Stimulated activated naive B cell treated with anti-CD40 and anti-IgM and Interleukin-4, amounts not matched to agents 10 μg/mL and 1 μg/mL and 100 μg/mL, for 72 hours (primary cell): Measurements from ENCODE around the gene IRF4.

Experiments used
- ATAC-seq, 2 donors: fragments of 150-1000 bp; cut with Tn5 transposase; replicated peaks; 2 replicates each; pipeline ENCODE4 v1.10.0; 2021; ENCODE audit warnings: moderate library complexity in 1 of 2
- DNase-seq: peaks from one replicate; pipeline ENCODE4 v3.0.0; 2021
- H3K27ac Mint-ChIP-seq: one replicate; pipeline ENCODE4 v1.8.0; 2022; ENCODE audit warnings: mild to moderate bottlenecking, mixed read lengths
- H3K27me3 Mint-ChIP-seq, 2 donors: one replicate each; pipeline ENCODE4 v1.8.0; 2022; ENCODE audit warnings: mixed read lengths in 2 of 2
- H3K36me3 Mint-ChIP-seq, 2 donors: one replicate each; pipeline ENCODE4 v1.8.0; 2022; ENCODE audit warnings: mixed read lengths in 2 of 2, mild to moderate bottlenecking in 1 of 2
- H3K4me1 Mint-ChIP-seq, 2 donors: one replicate each; pipeline ENCODE4 v1.8.0; 2022; ENCODE audit warnings: mixed read lengths in 2 of 2, mild to moderate bottlenecking in 1 of 2
- H3K4me3 Mint-ChIP-seq, 2 donors: one replicate each; pipeline ENCODE4 v1.8.0; 2022; ENCODE audit warnings: mild to moderate bottlenecking in 2 of 2, mixed read lengths in 2 of 2, moderate library complexity in 1 of 2
- H3K9me3 Mint-ChIP-seq, 2 donors: one replicate each; pipeline ENCODE4 v1.8.0; 2022; ENCODE audit warnings: mixed read lengths in 2 of 2, mild to moderate bottlenecking in 1 of 2

Gene IRF4

GRCh38 chr6:388202-388903, 3.2 kb upstream of the IRF4 start:
- H3K27me3 Mint-ChIP-seq: peaks cover 0 to 5% of the 10 kb centered on the region in 2 donors

GRCh38 chr6:389143-389542, 2.4 kb upstream of the IRF4 start:
- Mint-ChIP-seq H3K27ac (no peak overlapping the region), H3K27me3 (peaks cover 5 to 6% of the 10 kb centered on the region in 2 donors), H3K4me1 (peaks cover 28 to 70% of the 10 kb centered on the region in 2 donors), H3K9me3 (peaks cover 0 to 4% of the 10 kb centered on the region in 2 donors), H3K36me3 (peaks cover 24 to 25% of the 10 kb centered on the region in 2 donors), H3K4me3 (no peak overlapping the region)
- ATAC-seq: no peak
- no peak for DNase-seq

More at GRCh38 chr6:388202-388903, 3.2 kb upstream of the IRF4 start:
- no peak overlapping the region for H3K27ac Mint-ChIP-seq
- peaks cover 27 to 66% of the 10 kb centered on the region in 2 donors for H3K4me1 Mint-ChIP-seq
- H3K4me3 Mint-ChIP-seq: no peak overlapping the region
- no peak for ATAC-seq
- H3K9me3 Mint-ChIP-seq: no peaks in the 10 kb centered on the region
- peaks cover 18% of the 10 kb centered on the region in 2 donors for H3K36me3 Mint-ChIP-seq
- DNase-seq: no peak

GRCh38 chr6:389622-390021, 1.9 kb upstream of the IRF4 start:
- ATAC-seq: no peak
- H3K4me3 Mint-ChIP-seq: peak overlapping the region; percentile 29 to 30
- H3K9me3 Mint-ChIP-seq: peaks cover 0 to 4% of the 10 kb centered on the region in 2 donors
- H3K4me1 Mint-ChIP-seq: peaks cover 26 to 67% of the 10 kb centered on the region in 2 donors
- peaks cover 5 to 6% of the 10 kb centered on the region in 2 donors for H3K27me3 Mint-ChIP-seq
- peaks cover 27 to 28% of the 10 kb centered on the region in 2 donors for H3K36me3 Mint-ChIP-seq
- H3K27ac Mint-ChIP-seq: peak overlapping the region; percentile 37
- no peak for DNase-seq

- ATAC-seq (peak; percentile 53 to 61), DNase-seq (peak; percentile 71)
- Mint-ChIP-seq H3K4me1 (peaks cover 32 to 71% of the 10 kb centered on the region in 2 donors), H3K4me3 (peak overlapping the region; percentile 93 to 98), H3K27ac (peak overlapping the region; percentile 89), H3K9me3 (peaks cover 0 to 4% of the 10 kb centered on the region in 2 donors), H3K27me3 (peaks cover 5 to 6% of the 10 kb centered on the region in 2 donors), H3K36me3 (peaks cover 38 to 42% of the 10 kb centered on the region in 2 donors)
These were observed 516 bp upstream of the IRF4 start for GRCh38 chr6:390914-391558.

- Mint-ChIP-seq H3K27ac (peak overlapping the region; percentile 97), H3K4me3 (peak overlapping the region; percentile 93 to 98), H3K36me3 (peaks cover 50 to 56% of the 10 kb centered on the region in 2 donors), H3K9me3 (peaks cover 0 to 4% of the 10 kb centered on the region in 2 donors), H3K4me1 (peaks cover 37 to 76% of the 10 kb centered on the region in 2 donors), H3K27me3 (peaks cover 5 to 6% of the 10 kb centered on the region in 2 donors)
- DNase-seq (no peak), ATAC-seq (no peak)
These were observed 1.2 kb downstream of the IRF4 start for GRCh38 chr6:392441-393390.

GRCh38 chr6:393391-394221, 2.1 kb downstream of the IRF4 start:
- peak; percentile 17 to 23 for ATAC-seq
- peaks cover 5 to 6% of the 10 kb centered on the region in 2 donors for H3K27me3 Mint-ChIP-seq
- peak overlapping the region; percentile 98 for H3K27ac Mint-ChIP-seq
- peaks cover 38 to 76% of the 10 kb centered on the region in 2 donors for H3K4me1 Mint-ChIP-seq
- peak; percentile 48 for DNase-seq
- peaks cover 57 to 62% of the 10 kb centered on the region in 2 donors for H3K36me3 Mint-ChIP-seq
- H3K4me3 Mint-ChIP-seq: peak overlapping the region; percentile 94 to 98
- H3K9me3 Mint-ChIP-seq: peaks cover 0 to 4% of the 10 kb centered on the region in 2 donors

- Mint-ChIP-seq H3K4me1 (peaks cover 43 to 80% of the 10 kb centered on the region in 2 donors), H3K4me3 (peak overlapping the region; percentile 90 to 94), H3K36me3 (peaks cover 61 to 71% of the 10 kb centered on the region in 2 donors), H3K27ac (peak overlapping the region; percentile 98), H3K27me3 (peaks cover 5 to 6% of the 10 kb centered on the region in 2 donors), H3K9me3 (peaks cover 0 to 4% of the 10 kb centered on the region in 2 donors)
- ATAC-seq: no peak
- DNase-seq: no peak
These were observed 3.2 kb downstream of the IRF4 start for GRCh38 chr6:394641-395289.

- Mint-ChIP-seq H3K4me1 (peaks cover 46 to 78% of the 10 kb centered on the region in 2 donors), H3K36me3 (peaks cover 66 to 77% of the 10 kb centered on the region in 2 donors), H3K27me3 (peaks cover 5 to 6% of the 10 kb centered on the region in 2 donors), H3K27ac (peak overlapping the region; percentile 94), H3K4me3 (peak overlapping the region; percentile 75 to 90), H3K9me3 (peaks cover 0 to 4% of the 10 kb centered on the region in 2 donors)
- DNase-seq (no peak), ATAC-seq (peak; percentile 2 to 4)
These were observed 4.0 kb downstream of the IRF4 start for GRCh38 chr6:395432-396125.

- H3K36me3 Mint-ChIP-seq: peaks cover 71 to 81% of the 10 kb centered on the region in 2 donors
- peaks cover 47 to 76% of the 10 kb centered on the region in 2 donors for H3K4me1 Mint-ChIP-seq
- H3K27ac Mint-ChIP-seq: peak overlapping the region; percentile 94
These were observed 4.6 kb downstream of the IRF4 start for GRCh38 chr6:396126-396520.

GRCh38 chr6:397056-397455, 5.5 kb downstream of the IRF4 start:
- H3K27me3 Mint-ChIP-seq: peaks cover 5 to 6% of the 10 kb centered on the region in 2 donors
- peak overlapping the region; percentile 74 to 76 for H3K4me3 Mint-ChIP-seq
- H3K36me3 Mint-ChIP-seq: peaks cover 74 to 84% of the 10 kb centered on the region in 2 donors
- peaks cover 55 to 83% of the 10 kb centered on the region in 2 donors for H3K4me1 Mint-ChIP-seq
- DNase-seq (no peak), ATAC-seq (no peak)
- peak overlapping the region; percentile 93 for H3K27ac Mint-ChIP-seq
- peaks cover 0 to 4% of the 10 kb centered on the region in 2 donors for H3K9me3 Mint-ChIP-seq

More at GRCh38 chr6:396126-396520, 4.6 kb downstream of the IRF4 start:
- H3K4me3 Mint-ChIP-seq: peak overlapping the region; percentile 75 to 90
- peaks cover 0 to 4% of the 10 kb centered on the region in 2 donors for H3K9me3 Mint-ChIP-seq
- peaks cover 5 to 6% of the 10 kb centered on the region in 2 donors for H3K27me3 Mint-ChIP-seq
- ATAC-seq (no peak), DNase-seq (no peak)

- Mint-ChIP-seq H3K4me1 (peaks cover 60 to 84% of the 10 kb centered on the region in 2 donors), H3K36me3 (peaks cover 74 to 84% of the 10 kb centered on the region in 2 donors), H3K4me3 (peak overlapping the region; percentile 74 to 76), H3K27ac (peak overlapping the region; percentile 93), H3K27me3 (peaks cover 5 to 6% of the 10 kb centered on the region in 2 donors), H3K9me3 (peaks cover 0 to 4% of the 10 kb centered on the region in 2 donors)
- DNase-seq (no peak), ATAC-seq (no peak)
These were observed 6.1 kb downstream of the IRF4 start for GRCh38 chr6:397604-398003.

GRCh38 chr6:398065-398464, 6.5 kb downstream of the IRF4 start:
- Mint-ChIP-seq H3K27me3 (peaks cover 5 to 6% of the 10 kb centered on the region in 2 donors), H3K9me3 (peaks cover 0 to 4% of the 10 kb centered on the region in 2 donors), H3K36me3 (peaks cover 74 to 84% of the 10 kb centered on the region in 2 donors), H3K4me1 (peaks cover 64 to 86% of the 10 kb centered on the region in 2 donors), H3K4me3 (peak overlapping the region; percentile 74 to 76), H3K27ac (peak overlapping the region; percentile 82)
- DNase-seq: no peak
- ATAC-seq: no peak
